GM18909 (cell line): ENCODE measurements around the gene LAMP5.

Experiments used
- ATAC-seq: cut with Tn5 transposase; IDR thresholded peaks from one replicate; pipeline ENCODE4 v1.9.1; 2021; ENCODE audit warnings: mild to moderate bottlenecking; ENCODE audit not compliant: unreplicated experiment, poor library complexity

The LAMP5 gene

DNA sequence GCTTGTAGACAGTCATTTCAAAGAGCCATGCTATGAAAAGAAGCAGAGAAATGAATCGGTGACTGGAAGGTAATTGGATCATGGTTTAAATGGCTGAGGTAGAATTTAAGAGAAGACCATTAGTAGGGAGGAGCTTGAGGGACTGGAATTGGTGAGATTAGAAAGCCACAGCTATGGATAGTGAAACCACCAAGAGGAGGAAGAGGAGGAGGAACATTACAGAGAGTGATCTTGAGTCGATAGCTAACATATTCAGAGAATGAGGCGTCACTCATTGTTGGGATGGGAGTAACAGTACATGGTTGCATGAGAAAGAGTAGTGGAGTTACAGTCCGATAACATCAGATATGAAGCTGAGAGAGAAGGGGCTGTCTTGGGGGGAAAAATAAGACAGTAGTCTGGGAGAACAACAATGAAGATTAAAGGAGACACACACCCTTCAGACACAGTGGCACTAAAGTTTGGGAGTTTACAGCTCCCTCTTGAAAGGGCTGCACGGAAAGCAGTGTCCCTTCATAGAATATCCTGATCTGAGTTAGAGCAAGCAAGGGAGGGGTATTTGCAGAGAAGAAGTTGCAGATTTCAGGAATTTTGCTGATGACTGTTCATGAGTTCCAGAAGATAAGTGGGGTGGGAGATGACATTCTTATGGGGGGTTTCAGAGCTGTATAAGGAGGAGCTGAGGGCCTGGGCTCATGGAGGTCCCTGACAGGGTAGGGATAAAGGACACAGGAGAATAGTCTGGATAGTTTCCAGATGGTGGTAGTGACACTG lies 15.1 kb upstream of the LAMP5 start:
- no peak for ATAC-seq

DNA sequence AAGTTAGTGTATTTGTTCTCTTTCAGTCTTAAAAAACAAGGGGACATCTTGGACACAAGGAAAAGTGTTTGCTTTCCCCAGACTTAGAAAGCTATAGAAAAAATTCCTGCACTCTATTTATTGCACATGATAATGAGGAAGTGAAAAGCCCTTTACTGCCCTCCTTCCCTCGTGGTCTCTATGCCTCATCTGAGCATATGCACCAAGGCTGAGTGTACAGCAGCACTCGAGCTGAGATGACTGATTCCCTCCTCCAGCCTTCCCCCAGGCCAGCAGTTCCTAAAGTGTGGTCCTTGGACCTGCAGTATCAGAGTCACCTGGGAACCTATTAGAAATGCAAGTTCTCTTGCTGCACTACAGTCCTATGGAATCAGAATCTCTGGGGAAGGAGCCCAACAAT lies 14.3 kb upstream of the LAMP5 start:
- no peak for ATAC-seq

DNA sequence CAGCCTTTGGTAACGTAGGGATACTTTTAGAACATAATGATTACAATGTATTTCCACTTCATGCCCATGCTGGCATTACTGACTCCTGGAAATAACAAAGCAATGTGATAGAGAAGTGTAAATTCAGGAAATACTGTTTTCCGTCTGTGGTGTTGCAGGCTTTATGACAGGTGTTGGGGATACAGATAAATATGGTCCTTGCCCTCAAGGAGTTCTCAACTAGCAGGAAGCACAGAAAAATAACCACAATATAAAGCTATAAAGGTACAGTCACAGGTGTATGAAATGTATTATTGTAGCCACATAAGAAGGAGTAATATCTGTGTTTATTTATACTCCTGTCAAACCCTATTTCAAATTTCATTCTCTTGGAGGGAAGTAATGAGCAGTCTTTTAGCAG lies 12.9 kb upstream of the LAMP5 start:
- ATAC-seq = no peak

DNA sequence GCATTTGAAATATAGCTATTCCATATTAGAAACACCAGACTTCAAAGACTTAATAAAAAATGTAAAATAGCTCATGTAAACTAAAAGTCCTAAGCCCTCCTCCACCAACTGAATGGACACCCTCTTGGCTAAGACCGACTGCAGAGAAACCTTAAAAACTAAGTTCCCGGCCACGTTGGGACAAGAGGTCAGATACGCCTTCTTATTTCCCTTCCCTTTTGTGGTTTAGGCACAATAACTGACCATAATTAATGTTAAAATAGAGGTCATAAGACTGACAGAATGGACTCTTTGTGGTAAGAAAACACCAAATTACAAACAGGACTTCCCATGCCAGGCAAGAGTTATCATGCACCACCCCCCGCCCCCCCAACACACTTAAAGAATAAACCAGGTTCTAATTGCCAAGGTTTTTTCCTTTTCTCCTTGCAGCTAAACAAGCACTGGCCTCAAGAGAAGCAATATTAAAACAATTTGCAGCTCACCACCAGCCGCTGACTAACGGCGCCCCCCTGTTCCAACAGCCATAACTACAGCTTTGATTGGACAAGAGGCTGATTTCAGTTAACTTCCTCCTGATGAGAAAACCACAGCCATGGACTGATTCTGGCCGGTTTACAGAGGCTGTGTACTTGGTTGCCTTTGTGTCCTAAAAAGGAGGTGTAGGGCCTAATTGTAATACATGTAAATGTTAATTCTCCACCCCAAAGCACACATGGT lies 10.7 kb upstream of the LAMP5 start:
- no peak for ATAC-seq

DNA sequence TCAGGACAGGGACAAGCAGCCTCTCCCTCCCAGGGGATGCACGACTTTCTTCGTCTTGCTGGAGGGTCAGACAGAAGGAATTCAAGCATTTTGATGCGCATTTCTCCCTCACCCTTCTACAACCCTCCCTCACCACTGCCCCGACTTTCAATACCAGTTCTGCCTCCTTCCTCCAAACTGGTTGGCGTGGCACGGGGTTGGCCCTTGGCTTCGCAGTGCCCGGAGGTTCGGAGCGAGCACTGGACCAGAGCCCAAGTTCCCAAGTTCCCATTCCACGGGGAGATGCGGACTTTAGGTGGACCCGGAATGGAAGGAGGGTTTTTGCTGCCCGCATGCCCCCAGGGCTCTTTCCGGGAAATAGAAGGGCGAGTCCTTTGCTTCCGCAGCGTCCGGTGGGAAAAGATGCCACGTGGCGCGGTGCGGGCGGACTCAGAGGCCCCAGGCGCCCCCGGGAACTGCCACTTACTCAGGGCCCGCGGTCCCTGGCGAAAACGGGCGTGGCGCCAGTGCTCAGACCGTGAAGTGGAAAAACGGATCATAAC lies 8.0 kb upstream of the LAMP5 start:
- ATAC-seq = no peak

DNA sequence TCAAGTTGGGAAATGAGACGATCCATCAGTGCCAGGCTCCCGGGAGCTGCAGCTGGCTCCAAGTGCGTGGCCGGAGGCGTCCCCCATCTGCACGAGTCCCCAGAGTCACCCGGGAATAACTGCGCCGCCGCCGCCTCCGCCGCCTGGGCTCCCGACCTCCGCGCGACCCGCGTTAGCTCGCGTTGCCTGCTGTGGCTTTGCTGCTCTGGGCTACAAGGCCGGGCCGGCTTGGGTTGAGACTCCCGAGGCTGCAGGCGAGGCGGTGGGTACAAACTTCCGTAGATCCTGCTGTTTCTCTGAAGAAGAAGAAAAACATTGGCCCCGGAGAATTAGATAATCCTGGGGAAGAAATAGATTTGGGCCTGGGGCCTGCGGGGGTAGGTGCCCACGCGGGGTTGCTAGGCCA lies 7.4 kb upstream of the LAMP5 start:
- ATAC-seq = no peak

DNA sequence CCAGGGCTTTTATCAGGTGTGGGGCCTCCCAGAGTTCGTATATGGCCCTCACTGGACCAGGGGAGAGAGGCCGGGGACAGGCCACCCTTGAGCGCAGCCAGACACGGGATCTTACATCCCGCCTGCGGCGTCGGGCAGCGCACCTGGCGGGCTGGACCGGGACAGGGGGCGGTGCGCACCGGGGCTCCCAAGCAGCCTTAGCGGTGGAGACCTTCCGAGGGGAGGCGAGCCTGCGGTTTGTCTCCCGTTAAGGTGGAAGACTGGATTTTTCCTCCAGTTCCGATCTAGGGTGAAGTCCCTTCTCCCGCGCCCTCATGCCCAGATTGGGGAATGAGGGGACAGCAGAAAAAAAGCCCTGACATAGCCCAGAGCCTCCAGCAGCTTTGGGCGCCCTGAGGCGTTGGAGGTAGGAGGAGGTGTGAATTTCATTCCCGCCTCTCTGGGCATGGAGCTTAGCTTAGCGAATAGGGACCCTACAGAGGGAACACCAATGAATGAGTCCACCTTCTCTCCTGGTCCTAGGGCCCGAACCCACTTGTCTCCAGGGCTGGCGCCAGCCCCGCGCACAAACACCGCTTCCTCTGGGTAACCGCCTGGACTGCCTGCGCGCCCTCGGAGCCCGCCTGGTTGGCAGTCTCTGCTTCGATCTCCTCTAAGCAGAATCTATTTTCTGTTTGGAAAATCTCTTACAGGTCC lies 6.7 kb upstream of the LAMP5 start:
- no peak for ATAC-seq

DNA sequence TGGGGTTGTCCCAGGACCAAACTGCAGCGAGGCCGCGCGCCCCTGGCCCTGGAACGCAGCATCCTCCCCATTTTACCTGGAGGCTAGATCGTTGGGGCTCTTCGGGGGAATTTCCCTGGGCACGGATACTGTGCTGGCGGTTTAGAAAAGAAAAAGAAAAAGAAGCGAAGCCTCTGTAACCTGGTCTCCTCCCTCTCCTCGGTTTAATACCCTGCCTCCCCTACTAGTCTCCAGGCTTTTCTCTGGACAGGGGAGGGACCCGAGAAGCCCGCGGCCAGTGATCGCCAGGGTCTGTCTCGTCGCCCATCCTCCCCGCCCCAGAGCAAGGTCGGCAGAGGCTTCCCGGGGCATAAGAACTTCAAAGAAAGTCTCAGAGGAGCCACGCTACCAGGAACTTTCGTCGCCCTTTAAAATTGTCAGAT lies 6.1 kb upstream of the LAMP5 start:
- no peak for ATAC-seq

DNA sequence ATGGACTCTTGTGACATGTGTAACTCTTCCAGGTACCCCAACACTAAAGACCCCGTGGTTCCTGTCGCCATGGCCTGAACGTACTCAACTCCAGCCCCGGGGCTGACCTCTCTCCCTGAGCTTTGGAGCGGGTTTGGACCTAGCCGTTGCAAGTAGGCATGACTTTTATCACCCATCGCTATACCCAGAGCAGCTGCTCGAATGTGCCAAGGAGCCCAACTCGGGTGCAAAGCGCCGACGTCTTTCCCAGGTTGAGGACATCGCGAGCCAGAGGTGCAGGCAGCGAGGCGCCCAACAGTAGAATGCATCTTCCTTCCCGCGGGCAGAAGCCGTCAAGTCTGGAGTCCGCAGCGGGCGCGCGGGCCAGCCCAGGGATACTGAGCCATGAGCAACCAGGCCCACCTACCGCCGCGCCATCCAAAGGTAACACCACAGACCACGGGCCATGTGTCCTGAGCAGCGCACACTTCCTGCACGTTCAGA lies 5.7 kb upstream of the LAMP5 start:
- ATAC-seq = no peak

DNA sequence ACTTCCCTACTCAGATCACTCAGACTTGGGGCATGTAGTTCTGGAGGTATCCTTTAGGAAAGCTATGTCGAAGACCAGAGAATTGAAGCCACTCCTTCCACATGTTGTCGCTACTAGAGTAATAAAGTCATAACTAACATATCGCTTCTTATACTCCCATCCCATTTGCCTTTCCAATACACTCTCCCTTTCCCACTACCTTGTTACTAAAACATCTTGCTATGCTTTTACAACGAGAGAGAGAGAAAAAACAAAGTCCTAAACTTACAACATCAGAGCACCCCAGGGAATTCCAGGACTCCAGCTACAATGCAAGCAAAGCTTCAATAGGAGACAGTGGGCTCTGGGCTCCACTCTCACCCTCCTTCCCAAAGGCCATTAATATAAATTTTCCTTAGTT lies 5.1 kb upstream of the LAMP5 start:
- ATAC-seq = no peak

DNA sequence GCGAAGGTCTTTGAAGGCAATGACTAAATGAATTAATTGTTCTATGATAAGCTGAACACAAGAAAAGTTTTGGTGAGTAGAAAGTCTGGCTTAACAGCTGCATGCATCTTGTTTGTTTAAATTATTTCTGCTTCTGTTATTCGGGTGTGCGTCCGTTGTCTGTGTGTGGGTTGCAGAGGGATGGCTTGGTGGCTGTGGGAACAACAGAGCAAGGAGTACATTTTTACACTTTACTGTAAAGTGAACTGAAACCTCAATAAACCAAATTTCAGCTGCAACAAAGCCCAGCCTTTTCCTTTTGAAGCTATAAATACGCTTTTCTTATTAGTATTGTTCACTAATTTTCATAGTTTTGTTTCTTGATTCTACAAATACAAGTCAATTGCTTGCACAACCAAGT lies 3.5 kb upstream of the LAMP5 start:
- peak; percentile 51 for ATAC-seq

DNA sequence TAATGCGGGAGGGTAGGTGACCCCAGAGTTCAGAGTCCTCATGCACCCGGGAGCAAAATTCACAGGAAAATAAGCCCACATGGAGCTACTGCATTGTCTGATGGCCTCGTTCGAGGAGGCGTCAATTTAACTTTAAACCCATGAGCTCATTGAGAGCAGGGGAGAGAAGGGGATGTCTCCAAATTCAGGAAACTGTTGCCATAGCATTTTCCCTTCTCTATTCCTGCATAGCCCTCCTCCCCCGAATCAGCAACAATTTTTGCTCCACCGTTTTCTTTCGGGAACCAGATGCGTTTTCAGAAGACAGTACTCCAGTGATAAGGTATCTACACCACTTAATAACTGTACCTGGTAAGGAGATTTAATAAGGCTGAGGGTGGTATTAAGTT lies 324 bp upstream of the LAMP5 start:
- no peak for ATAC-seq

DNA sequence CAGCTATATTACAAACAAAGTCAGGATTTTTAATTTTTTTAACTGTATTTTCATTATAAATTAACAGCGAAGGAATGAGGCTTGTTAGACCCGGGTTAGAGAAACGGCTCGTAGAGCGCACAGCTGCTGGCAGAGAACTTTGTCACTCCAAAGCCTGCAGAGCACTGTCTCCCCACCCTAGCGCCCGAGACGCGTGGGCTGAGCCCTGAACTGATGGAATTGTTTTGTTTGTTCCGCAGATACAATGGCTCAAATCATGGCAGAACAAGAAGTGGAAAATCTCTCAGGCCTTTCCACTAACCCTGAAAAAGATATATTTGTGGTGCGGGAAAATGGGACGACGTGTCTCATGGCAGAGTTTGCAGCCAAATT lies 810 bp downstream of the LAMP5 start:
- no peak for ATAC-seq

DNA sequence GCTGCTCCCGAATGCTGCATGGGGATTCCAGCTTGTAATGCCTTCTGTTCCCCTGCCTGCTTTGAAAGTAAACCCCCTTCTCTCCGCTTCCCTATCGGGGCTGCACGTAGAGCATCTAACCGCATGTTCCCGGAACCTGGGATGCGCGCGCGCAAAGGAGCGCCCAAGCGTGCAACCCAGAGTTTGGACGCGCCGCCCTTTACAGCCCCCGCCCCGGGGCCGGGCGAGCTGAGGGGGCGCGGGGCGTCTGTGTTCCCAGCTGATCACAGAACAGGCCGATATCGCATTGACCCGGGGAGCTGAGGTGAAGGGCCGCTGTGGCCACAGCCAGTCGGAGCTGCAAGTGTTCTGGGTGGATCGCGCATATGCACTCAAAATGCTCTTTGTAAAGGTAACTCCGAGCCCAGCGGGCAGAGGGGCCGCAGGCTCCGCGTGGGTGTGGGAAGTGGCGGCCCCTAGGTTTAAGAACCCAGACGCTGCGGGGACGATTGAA lies 1.4 kb downstream of the LAMP5 start:
- ATAC-seq = no peak

DNA sequence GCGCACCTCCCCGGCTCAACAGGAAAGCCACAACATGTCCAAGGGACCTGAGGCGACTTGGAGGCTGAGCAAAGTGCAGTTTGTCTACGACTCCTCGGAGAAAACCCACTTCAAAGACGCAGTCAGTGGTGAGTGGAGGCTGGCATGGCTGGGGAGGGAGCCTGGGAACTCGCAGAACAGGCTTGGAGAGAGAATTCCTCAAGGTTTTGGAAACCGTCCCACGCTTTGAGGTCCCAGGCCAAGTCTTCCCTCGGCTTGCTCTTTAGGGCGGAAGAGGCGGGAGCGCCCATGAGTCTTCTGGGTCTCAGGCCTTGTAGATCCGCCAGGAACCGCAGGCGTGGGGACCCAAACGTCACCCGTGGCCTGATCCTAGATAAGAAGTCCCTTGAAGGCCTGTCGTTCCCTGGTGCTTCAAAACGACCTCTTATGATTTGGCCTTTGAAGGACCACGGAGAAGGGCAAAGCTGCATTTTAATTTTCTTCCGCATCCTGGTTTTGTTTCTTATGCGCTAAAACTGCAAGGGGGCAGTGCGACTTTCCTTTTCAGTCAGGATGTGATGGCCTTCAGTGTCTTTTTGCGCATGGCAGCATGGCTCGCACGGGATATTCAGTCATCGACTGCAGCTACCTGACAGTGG lies 2.0 kb downstream of the LAMP5 start:
- ATAC-seq = no peak

DNA sequence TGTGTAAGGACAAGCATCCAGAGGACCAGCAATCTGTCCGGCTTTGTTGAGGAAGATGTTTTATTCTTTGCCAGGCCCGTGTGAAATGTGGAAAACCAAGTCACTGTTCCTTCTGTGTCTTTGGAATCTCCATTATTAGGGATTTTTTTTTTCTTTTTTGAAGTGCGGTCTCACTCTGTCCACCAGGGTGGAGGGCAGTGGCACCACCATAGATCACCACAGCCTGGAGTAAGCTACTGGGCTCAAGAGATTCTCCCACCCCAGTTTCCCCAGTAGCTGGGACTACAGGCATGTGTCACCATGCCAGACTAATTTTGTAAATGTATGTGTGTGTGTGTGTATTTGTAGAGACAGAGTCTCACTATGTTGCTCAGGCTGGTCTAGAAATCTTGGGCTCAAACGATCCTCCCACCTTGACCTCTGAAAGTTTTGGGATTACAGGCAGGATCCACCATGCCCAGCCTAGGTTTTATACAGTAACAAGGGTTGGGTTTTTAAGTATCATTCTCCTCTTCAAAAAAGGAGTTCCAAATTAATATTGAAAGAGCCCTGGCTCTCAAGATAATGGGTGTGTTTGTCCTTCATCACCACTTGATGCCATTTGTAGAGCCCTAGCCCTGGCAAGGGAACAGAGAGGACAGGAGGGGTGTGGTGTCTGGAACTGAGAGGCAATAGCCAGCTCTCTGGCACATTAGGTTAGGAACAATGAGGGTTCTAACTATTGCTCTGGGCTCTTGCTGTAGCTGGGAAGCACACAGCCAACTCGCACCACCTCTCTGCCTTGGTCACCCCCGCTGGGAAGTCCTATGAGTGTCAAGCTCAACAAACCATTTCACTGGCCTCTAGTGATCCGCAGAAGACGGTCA lies 3.1 kb downstream of the LAMP5 start:
- no peak for ATAC-seq

DNA sequence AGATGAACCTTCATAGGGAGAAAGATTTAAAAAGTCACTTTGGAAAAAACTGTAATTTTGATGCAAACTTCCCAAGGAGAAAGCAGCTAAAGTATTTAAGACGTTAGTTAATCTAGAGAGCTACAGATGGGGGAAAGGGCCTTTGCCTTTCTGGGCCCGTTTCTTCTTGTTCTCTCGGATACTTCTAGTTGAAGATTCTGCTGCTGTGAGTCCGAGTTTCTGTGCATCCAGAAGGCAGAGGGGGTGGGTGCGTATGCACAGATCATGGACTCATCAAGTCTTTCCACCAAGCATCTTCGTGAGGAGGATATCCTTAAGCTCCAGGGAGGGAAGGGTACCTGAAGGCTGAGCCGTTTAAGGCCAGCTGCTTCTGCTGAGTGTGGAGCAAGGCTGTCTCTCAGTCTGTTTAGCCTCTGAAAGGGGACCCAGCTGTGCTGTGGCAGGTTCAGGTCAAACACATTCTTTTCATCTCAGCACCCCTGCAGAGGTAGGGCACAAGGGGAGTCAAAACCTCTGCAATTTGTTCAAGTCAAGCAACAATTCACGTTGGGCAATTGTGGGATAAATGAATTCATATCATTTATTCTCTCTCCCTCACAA lies 4.3 kb downstream of the LAMP5 start:
- no peak for ATAC-seq

DNA sequence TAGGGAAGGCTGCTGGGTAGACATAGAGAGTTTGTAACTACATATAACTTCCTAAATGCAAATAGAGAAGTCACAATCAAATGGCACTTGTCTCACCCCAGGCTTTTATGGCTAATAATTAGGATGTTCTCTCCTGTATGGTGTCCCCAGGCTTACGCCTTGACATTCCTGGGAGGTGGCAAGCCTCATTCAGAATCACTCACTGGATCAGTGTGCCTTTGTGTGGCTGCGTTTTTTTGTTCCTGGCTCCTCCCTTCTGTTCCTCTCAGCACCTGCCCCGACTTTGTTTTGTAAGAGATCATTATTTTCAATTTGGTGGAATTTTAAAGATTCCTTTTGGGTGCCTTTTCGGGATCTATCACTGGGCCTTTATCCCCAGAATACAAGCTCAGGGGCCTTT lies 5.7 kb downstream of the LAMP5 start:
- no peak for ATAC-seq

DNA sequence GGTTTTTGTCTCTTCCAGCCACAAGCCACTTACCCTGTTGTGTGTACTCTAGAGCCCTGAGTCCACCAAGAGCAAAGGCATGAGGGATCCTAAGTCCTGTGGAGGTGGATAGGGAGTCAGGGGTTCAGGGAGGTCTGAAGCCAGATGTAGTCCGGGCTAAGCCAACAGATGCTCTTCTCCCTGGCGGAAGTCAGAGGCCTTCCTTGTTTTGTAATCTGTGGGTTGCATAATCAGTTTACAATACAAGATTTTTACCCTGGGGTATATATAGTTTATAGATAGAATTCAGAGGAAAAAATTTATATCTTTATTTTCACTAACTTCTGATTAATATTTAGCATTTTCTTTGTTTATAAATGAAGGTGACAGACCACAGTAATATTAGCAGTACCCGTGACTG lies 9.2 kb downstream of the LAMP5 start:
- ATAC-seq = no peak
